ENCODE results near the gene FAM24B.

FAM24B gene

GRCh38 chr10:122815458-122815857 is 63.9 kb downstream of the FAM24B start:
- H3K27ac Mint-ChIP-seq, result no peak overlapping the region
- no peaks in the 10 kb centered on the region for H3K9me3 Mint-ChIP-seq
- no peaks in the 10 kb centered on the region for H3K36me3 Mint-ChIP-seq
- no peaks in the 10 kb centered on the region for H3K4me1 Mint-ChIP-seq
- peaks cover 21% of the 10 kb centered on the region for H3K27me3 Mint-ChIP-seq
- H3K4me3 Mint-ChIP-seq, result no peak overlapping the region

- peaks cover 21% of the 10 kb centered on the region for H3K27me3 Mint-ChIP-seq
Observed at GRCh38 chr10:122814493-122814892, 64.9 kb downstream of the FAM24B start.

GRCh38 chr10:122812751-122813150 is 66.6 kb downstream of the FAM24B start:
- H3K9me3 Mint-ChIP-seq, result peaks cover 4% of the 10 kb centered on the region
- peaks cover 10% of the 10 kb centered on the region for H3K27me3 Mint-ChIP-seq
- no peak overlapping the region for H3K27ac Mint-ChIP-seq
- no peaks in the 10 kb centered on the region for H3K36me3 Mint-ChIP-seq
- no peak overlapping the region for H3K4me3 Mint-ChIP-seq
- no peaks in the 10 kb centered on the region for H3K4me1 Mint-ChIP-seq

More at GRCh38 chr10:122814493-122814892, 64.9 kb downstream of the FAM24B start:
- no peaks in the 10 kb centered on the region for H3K4me1 Mint-ChIP-seq
- H3K4me3 Mint-ChIP-seq, result no peak overlapping the region
- H3K9me3 Mint-ChIP-seq, result peaks cover 2% of the 10 kb centered on the region
- H3K36me3 Mint-ChIP-seq, result no peaks in the 10 kb centered on the region
- H3K27ac Mint-ChIP-seq, result no peak overlapping the region

- H3K4me1 Mint-ChIP-seq, result no peaks in the 10 kb centered on the region
- H3K36me3 Mint-ChIP-seq, result no peaks in the 10 kb centered on the region
- H3K4me3 Mint-ChIP-seq, result no peak overlapping the region
- peaks cover 4% of the 10 kb centered on the region for H3K9me3 Mint-ChIP-seq
- H3K27ac Mint-ChIP-seq, result no peak overlapping the region
- peaks cover 11% of the 10 kb centered on the region for H3K27me3 Mint-ChIP-seq
Observed at GRCh38 chr10:122802282-122802681, 77.1 kb downstream of the FAM24B start.
